HCT116 (cell line): ENCODE data around the gene CDK11B. TPM values are rescaled to one million over a fixed set of nuclear protein-coding genes. Genes with fewer than 3 reads are reported as not detected.
"Not testable (repeated sequence)": the region's sequence is repeated elsewhere in the genome, so short reads cannot be mapped to it uniquely, and the experiment has no call there.

Experiments used
- ATAC-seq: fragments of 200-7000 bp; cut with Tn5 transposase; 2 replicates; pipeline ENCODE4 v1.9.1; 2020; ENCODE audit warnings: mild to moderate bottlenecking, moderate library complexity
- BruUV-seq: library from RNA; stranded (reverse); fragments of 400-500 nt; replicated peaks from 2 replicates; lab custom pipeline; 2021; lab: Mats Ljungman, UMichigan
- CTCF ChIA-PET: fragments of 300-600 bp; sonication (Branson Sonifier 250); formaldehyde crosslinking; loops from one replicate; lab custom pipeline; 2021; ENCODE audit warnings: antibody characterized with exemption; lab: Charles Lee
- POLR2A ChIA-PET: fragments of 300-600, 350-600 bp; sonication (Branson Sonifier 250); formaldehyde crosslinking; loops from one replicate; lab custom pipeline; 2021; ENCODE audit warnings: antibody characterized with exemption; lab: Charles Lee
- RAD21 ChIA-PET, 2 experiments: fragments of 300-600 bp; sonication (Branson Sonifier 250); formaldehyde crosslinking; loops; one replicate each; lab custom pipeline; 2023; ENCODE audit warnings: low total read pairs in 2 of 2; ENCODE audit not compliant: uncharacterized antibody in 2 of 2, unreplicated experiment in 2 of 2, low non-redundant PET in 1 of 2; lab: Charles Lee
- DNase-seq: peaks from one replicate; pipeline ENCODE4 v3.0.0-alpha.2; 2010; ENCODE audit warnings: low read depth, low spot score
- H2AFZ ChIP-seq: fragments of 200-600 bp; shearing (Covaris generic), sonication (generic); 2 replicates; pipeline ENCODE4 v1.6.1; 2017; ENCODE audit warnings: low read depth, mixed run types, mixed read lengths, antibody characterized with exemption, low read length; ENCODE audit not compliant: poor library complexity, severe bottlenecking
- H3K27ac ChIP-seq: 2 replicates; pipeline ENCODE4 v1.5.1; 2012; ENCODE audit warnings: low read depth, low read length
- H3K27me3 ChIP-seq: fragments of 200-600 bp; sonication (generic); 2 replicates; pipeline ENCODE4 v1.6.1; 2016; ENCODE audit warnings: mixed run types, low read length, mixed read lengths; ENCODE audit not compliant: insufficient read depth
- H3K36me3 ChIP-seq, 2 experiments: fragments of 200-500 bp in 1 of 2; fragments of 200-600 bp in 1 of 2; sonication (Bioruptor generic) in 1 of 2; sonication (generic) in 1 of 2; 2 replicates each; pipeline versions ENCODE4 v1.5.1 to v1.6.1; 2014 to 2016; ENCODE audit warnings: low read length in 2 of 2, inconsistent platforms in 1 of 2, mixed read lengths in 1 of 2, mixed run types in 1 of 2; ENCODE audit not compliant: insufficient read depth in 2 of 2, control insufficient read depth in 1 of 2
- H3K4me1 ChIP-seq, 2 experiments: fragments of 200-600 bp in 1 of 2; sonication (generic) in 1 of 2; 2 replicates each; pipeline versions ENCODE4 v1.5.1 to v1.6.1; 2012 to 2017; ENCODE audit warnings: low read length in 2 of 2, inconsistent platforms in 1 of 2, mild to moderate bottlenecking in 1 of 2, mixed read lengths in 1 of 2, mixed run types in 1 of 2, moderate library complexity in 1 of 2; ENCODE audit not compliant: insufficient read depth in 2 of 2, control insufficient read depth in 1 of 2
- H3K4me2 ChIP-seq: fragments of 200-600 bp; sonication (generic); 2 replicates; pipeline ENCODE4 v1.6.1; 2017; ENCODE audit warnings: mixed run types, low read length, mixed read lengths
- H3K4me3 ChIP-seq, 2 experiments: fragments of 200-600 bp in 1 of 2; sonication (generic) in 1 of 2; replicated peaks in 1 of 2; 2 replicates each; pipeline ENCODE4 v1.5.1; 2011 to 2016; ENCODE audit warnings: low read length in 2 of 2, control low read depth in 1 of 2, low read depth in 1 of 2, mild to moderate bottlenecking in 1 of 2, mixed read lengths in 1 of 2, mixed run types in 1 of 2
- H3K79me2 ChIP-seq: fragments of 200-600 bp; sonication (generic); 2 replicates; pipeline ENCODE4 v1.6.1; 2017; ENCODE audit warnings: mild to moderate bottlenecking, mixed run types, low read length, moderate library complexity, mixed read lengths; ENCODE audit not compliant: insufficient read depth
- H3K9ac ChIP-seq: fragments of 200-600 bp; sonication (generic); 2 replicates; pipeline ENCODE4 v1.6.1; 2016; ENCODE audit warnings: low read length, mixed read lengths
- H3K9me2 ChIP-seq: fragments of 200-600 bp; sonication (generic), shearing (Covaris generic); 2 replicates; pipeline ENCODE4 v1.6.1; 2017; ENCODE audit warnings: mixed run types, mild to moderate bottlenecking, moderate library complexity; ENCODE audit not compliant: insufficient read depth
- H3K9me3 ChIP-seq, 2 experiments: fragments of 200-500 bp in 1 of 2; fragments of 200-600 bp in 1 of 2; sonication (Bioruptor generic) in 1 of 2; sonication (generic) in 1 of 2; 2 replicates each; pipeline ENCODE4 v1.6.1; 2014 to 2017; ENCODE audit warnings: low read length in 2 of 2, mixed read lengths in 2 of 2, inconsistent platforms in 1 of 2, low read depth in 1 of 2, mild to moderate bottlenecking in 1 of 2, mixed run types in 1 of 2, moderate library complexity in 1 of 2; ENCODE audit not compliant: control insufficient read depth in 1 of 2, insufficient read depth in 1 of 2
- H4K20me1 ChIP-seq: fragments of 200-600 bp; sonication (generic), shearing (Covaris generic); 2 replicates; pipeline ENCODE4 v1.6.1; 2017; ENCODE audit warnings: mixed run types, mild to moderate bottlenecking, moderate library complexity; ENCODE audit not compliant: insufficient read depth
- POLR2A ChIP-seq: IDR thresholded peaks from 2 replicates; pipeline ENCODE4 v1.7.0; 2011; ENCODE audit warnings: borderline replicate concordance; ENCODE audit not compliant: insufficient read depth, insufficient read length; ENCODE audit errors: extremely low read depth
- intact Hi-C: fragments of 100-400 bp; cut with micrococcal nuclease; formaldehyde crosslinking; loops from 2 replicates; pipeline ENCODE4 v1.10.0; 2022
- total RNA-seq: library from RNA; stranded (reverse); gene quantifications from one replicate; pipeline ENCODE4 v1.2.1, GENCODE V29; 2021; ENCODE audit not compliant: unreplicated experiment

CDK11B gene
- total RNA-seq, 1 experiment from 2014 or later = 31.5 TPM

DNA sequence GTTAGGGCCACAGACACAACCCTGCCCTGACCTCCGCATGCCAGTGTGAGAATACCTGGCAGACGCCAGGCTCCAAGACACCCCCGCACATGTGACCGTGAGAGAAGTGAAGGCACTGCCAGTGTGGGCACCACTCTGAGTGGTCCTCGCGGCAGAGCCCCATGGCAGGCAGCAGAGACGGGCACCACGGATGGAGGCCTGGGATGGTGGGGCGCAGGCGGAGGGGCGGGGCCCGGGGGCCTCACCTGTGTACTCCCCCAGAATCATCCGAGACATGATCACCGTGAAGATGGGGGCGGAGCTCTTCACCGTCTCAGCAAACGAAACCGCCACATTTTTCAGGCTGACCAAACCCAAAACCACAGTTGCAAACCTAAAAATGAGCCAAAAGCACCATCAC lies 16.4 kb upstream of the CDK11B start:
- RAD21 ChIA-PET, ATAC-seq, H3K4me3 ChIP-seq, BruUV-seq, H3K27me3 ChIP-seq, H3K4me2 ChIP-seq, H3K4me1 ChIP-seq, H3K79me2 ChIP-seq, H2AFZ ChIP-seq, H3K9me2 ChIP-seq, H4K20me1 ChIP-seq, CTCF ChIA-PET, H3K27ac ChIP-seq, H3K9ac ChIP-seq, H3K36me3 ChIP-seq, POLR2A ChIA-PET, DNase-seq, intact Hi-C loops, H3K9me3 ChIP-seq: not testable (repeated sequence)

GRCh38 chr1:1674806-1675205 lies 16.0 kb upstream of the CDK11B start:
- CTCF ChIA-PET, POLR2A ChIA-PET, H3K4me1 ChIP-seq, H3K9me2 ChIP-seq, intact Hi-C loops, ATAC-seq, BruUV-seq, H3K79me2 ChIP-seq, H3K27me3 ChIP-seq, RAD21 ChIA-PET, H3K27ac ChIP-seq, DNase-seq, H3K4me2 ChIP-seq, H3K36me3 ChIP-seq, H3K9ac ChIP-seq, H4K20me1 ChIP-seq, H3K9me3 ChIP-seq, H3K4me3 ChIP-seq, H2AFZ ChIP-seq: not testable (repeated sequence)

DNA sequence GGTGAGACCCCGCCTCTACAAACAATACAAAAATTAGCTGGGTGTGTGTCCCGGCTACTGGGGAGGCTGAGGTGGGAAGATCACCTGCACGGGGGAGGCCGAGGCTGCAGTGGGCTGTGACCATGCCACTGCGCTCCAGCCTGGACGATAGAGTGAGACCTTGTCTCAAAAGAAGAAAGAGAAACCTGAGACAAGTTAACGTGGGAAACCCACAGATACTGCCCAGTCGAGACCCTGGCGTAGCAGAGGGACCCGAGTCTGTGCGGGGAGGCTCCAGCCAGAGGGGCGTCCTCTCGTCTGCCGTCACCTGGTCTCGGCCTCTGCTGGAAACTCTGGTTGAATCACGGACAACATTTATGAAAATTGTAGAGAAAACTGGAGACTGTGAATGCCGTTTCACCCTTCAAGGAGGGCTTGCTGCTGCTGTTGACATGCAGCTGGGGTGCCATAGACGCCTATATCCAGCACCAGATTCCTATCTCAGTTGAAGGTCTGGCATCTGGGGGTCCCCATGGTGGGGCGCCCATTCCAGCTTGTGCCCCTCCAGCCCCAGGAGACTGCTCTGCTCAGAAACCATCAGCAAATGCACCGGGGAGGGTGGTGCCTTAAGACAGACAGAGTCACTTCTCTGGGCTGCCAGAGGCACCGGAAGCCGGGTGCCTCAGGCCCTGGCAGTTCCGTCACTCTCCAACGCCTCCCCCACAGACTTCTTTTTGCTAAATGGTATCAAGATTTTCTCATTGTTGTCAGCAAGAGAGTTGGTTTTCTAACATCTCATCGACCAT lies 13.6 kb upstream of the CDK11B start:
- no TSS peak for BruUV-seq
- Histone ChIP-seq H3K27ac (no peak overlapping the region), H3K27me3 (no peaks in the 10 kb centered on the region), H3K9me3 (no peaks in the 10 kb centered on the region), H3K36me3 (no peaks in the 10 kb centered on the region; a peak in 1 of 4 replicates), H3K4me2 (no peak overlapping the region), H3K9me2 (no peaks in the 10 kb centered on the region), H3K4me1 (no peaks in the 10 kb centered on the region), H2AFZ (no peak overlapping the region), H3K4me3 (no peak overlapping the region), H3K9ac (no peak overlapping the region), H3K79me2 (no peaks in the 10 kb centered on the region), H4K20me1 (no peaks in the 10 kb centered on the region)
- POLR2A ChIA-PET = no interaction called here
- intact Hi-C loops = no loop called here
- TF ChIP-seq POLR2A = no peak
- DNase-seq = no peak
- RAD21 ChIA-PET = no interaction called here
- ATAC-seq = no peak
- CTCF ChIA-PET = no interaction called here
